ENCODE results near the gene USH2A.

Gene USH2A

DNA sequence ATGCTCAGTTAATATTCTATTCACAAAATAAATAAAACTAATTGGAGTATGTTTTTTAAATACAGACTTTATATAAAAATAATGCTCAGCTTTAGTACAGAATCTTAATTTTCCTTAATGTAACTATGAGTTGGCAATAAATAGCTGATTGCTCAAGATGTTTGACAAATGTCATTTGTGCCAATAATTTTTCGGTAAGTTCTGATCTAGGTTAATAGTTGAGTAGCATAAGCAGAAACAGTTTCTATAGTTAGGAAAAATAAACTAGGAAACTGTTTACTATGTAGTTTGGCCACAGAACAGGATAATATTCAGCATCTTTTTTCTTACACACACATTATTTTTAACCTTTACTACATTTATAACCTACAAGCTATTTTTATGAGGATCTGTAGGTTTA is 815.8 kb downstream of the USH2A start:
- no peak overlapping the region for H3K27ac ChIP-seq (ENCODE audit: extremely low read depth, low read depth, low read length)
- peaks cover 18 to 42% of the 10 kb centered on the region in 2 experiments for H3K36me3 ChIP-seq (ENCODE audit: control insufficient read depth in 2 of 2, insufficient read depth in 1 of 2, low read length in 2 of 2)
- TF ChIP-seq, protein P1, sequence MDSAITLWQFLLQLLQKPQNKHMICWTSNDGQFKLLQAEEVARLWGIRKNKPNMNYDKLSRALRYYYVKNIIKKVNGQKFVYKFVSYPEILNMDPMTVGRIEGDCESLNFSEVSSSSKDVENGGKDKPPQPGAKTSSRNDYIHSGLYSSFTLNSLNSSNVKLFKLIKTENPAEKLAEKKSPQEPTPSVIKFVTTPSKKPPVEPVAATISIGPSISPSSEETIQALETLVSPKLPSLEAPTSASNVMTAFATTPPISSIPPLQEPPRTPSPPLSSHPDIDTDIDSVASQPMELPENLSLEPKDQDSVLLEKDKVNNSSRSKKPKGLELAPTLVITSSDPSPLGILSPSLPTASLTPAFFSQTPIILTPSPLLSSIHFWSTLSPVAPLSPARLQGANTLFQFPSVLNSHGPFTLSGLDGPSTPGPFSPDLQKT (IDR thresholded peaks at IDR 0.05; ENCODE audit: borderline replicate concordance, low read depth, low read length): no peak
- TF ChIP-seq ZNF266 (tag by site-specific recombination; IDR thresholded peaks at IDR 0.05; ENCODE audit: low read depth) (no peak), SETDB1 (IDR thresholded peaks at IDR 0.05; ENCODE audit: insufficient read length, low read length) (no peak), ZBTB48 (tag by site-specific recombination; IDR thresholded peaks at IDR 0.05) (no peak), ZNF324 (tag by site-specific recombination; IDR thresholded peaks at IDR 0.05) (no peak), ZNF19 (tag by site-specific recombination; IDR thresholded peaks at IDR 0.05; ENCODE audit: low read depth) (no peak), ZNF248 (tag by site-specific recombination; IDR thresholded peaks at IDR 0.05) (no peak), ZNF239 (tag by site-specific recombination; IDR thresholded peaks at IDR 0.05) (no peak), ZNF529 (tag by site-specific recombination; IDR thresholded peaks at IDR 0.05; ENCODE audit: insufficient replicate concordance) (no peak), ZNF138 (tag by site-specific recombination; IDR thresholded peaks at IDR 0.05; ENCODE audit: borderline replicate concordance) (no peak)
- no peaks in the 10 kb centered on the region for H3K9me3 ChIP-seq (ENCODE audit: control insufficient read depth, insufficient read depth, low read depth, low read length)
- no peak overlapping the region for H3K4me3 ChIP-seq (ENCODE audit: low read depth, low read length)
- POLR2A ChIA-PET: no interaction called here
- H3K4me1 ChIP-seq (ENCODE audit: control insufficient read depth, insufficient read depth, low read length): no peaks in the 10 kb centered on the region
- CTCF ChIA-PET: interaction anchor here (0.6 to 1.5 kb wide), 6 partner anchors 17 to 1003 kb away, joined by 3 read pairs; no protein-coding TSS in a partner anchor

DNA sequence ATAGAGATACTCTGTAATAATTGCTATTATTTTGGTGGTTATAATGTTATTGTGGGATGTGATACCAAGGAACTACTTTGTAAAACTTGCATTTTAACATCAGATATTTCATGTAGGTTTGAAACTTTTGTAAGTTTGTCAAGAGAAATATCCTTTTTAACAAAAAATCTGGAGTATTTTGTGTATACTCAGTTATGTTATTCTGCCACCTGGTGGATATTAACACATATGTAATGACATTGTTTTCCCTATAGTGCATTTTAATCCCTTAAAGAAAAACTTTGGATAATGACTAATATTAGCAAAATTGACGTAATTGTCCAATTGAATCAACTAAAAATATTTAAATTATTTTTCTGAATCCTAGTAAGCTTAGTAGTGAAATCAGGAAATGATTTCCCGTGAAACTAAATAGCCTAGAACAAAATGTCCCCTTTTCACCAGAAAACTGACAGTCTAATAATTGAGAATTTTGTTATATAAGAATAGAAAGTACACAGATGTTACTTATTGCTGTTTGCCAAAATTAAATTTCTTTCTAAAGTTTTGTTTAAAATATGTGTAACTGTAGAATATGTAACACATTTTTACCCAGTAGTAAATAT is 816.6 kb downstream of the USH2A start:
- CTCF ChIA-PET: interaction anchor here (0.6 to 2.4 kb wide), 8 partner anchors 14 to 365 kb away, joined by 3 to 7 read pairs (median 3); no protein-coding TSS in a partner anchor
- POLR2A ChIA-PET: no interaction called here
- Histone ChIP-seq H3K4me3 (ENCODE audit: low read depth, low read length) (no peak overlapping the region), H3K27ac (ENCODE audit: extremely low read depth, low read depth, low read length) (no peak overlapping the region), H3K4me1 (ENCODE audit: control insufficient read depth, insufficient read depth, low read length) (no peaks in the 10 kb centered on the region), H3K36me3 (ENCODE audit: control insufficient read depth in 2 of 2, insufficient read depth in 1 of 2, low read length in 2 of 2) (peaks cover 18 to 35% of the 10 kb centered on the region in 2 experiments), H3K9me3 (ENCODE audit: control insufficient read depth, insufficient read depth, low read depth, low read length) (no peaks in the 10 kb centered on the region)
- peak; percentile 48 for TF ChIP-seq ZNF654 (tag by site-specific recombination; IDR thresholded peaks at IDR 0.05; ENCODE audit: low read depth)
- no peak for TF ChIP-seq BCL11A (tag by site-specific recombination; IDR thresholded peaks at IDR 0.05; ENCODE audit: low read depth)

DNA sequence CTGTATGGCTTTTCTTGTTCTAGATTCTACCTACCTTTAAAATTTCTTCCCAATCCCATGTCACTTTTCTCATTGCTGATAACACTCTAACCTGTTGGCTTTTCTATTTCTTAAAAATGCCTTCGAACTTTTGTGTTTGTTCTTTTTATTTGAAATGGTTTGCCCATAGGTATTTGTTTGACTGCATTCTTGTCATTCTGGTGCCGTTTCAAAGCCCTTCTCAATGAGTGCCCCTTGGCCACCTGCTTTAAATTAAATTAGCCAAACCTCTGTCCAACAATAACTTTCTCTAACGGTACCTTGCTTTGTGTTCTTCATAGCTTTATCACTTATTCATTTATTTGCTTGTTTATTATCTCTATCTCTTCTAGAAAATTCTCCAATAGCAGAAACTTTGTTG is 817.2 kb downstream of the USH2A start:
- no peak overlapping the region for H3K4me3 ChIP-seq (ENCODE audit: low read depth, low read length)
- peaks cover 18 to 34% of the 10 kb centered on the region in 2 experiments for H3K36me3 ChIP-seq (ENCODE audit: control insufficient read depth in 2 of 2, insufficient read depth in 1 of 2, low read length in 2 of 2)
- H3K9me3 ChIP-seq (ENCODE audit: control insufficient read depth, insufficient read depth, low read depth, low read length): no peaks in the 10 kb centered on the region
- ChIA-PET POLR2A (no interaction called here), CTCF (interaction anchor here (0.6 to 2.4 kb wide), 6 partner anchors 14 to 646 kb away, joined by 3 to 7 read pairs (median 3); no protein-coding TSS in a partner anchor)
- H3K27ac ChIP-seq (ENCODE audit: extremely low read depth, low read depth, low read length): no peak overlapping the region
- H3K4me1 ChIP-seq (ENCODE audit: control insufficient read depth, insufficient read depth, low read length): no peaks in the 10 kb centered on the region
- TF ChIP-seq ZNF629 (tag by site-specific recombination; IDR thresholded peaks at IDR 0.05): no peak
- TF ChIP-seq, protein P2, sequence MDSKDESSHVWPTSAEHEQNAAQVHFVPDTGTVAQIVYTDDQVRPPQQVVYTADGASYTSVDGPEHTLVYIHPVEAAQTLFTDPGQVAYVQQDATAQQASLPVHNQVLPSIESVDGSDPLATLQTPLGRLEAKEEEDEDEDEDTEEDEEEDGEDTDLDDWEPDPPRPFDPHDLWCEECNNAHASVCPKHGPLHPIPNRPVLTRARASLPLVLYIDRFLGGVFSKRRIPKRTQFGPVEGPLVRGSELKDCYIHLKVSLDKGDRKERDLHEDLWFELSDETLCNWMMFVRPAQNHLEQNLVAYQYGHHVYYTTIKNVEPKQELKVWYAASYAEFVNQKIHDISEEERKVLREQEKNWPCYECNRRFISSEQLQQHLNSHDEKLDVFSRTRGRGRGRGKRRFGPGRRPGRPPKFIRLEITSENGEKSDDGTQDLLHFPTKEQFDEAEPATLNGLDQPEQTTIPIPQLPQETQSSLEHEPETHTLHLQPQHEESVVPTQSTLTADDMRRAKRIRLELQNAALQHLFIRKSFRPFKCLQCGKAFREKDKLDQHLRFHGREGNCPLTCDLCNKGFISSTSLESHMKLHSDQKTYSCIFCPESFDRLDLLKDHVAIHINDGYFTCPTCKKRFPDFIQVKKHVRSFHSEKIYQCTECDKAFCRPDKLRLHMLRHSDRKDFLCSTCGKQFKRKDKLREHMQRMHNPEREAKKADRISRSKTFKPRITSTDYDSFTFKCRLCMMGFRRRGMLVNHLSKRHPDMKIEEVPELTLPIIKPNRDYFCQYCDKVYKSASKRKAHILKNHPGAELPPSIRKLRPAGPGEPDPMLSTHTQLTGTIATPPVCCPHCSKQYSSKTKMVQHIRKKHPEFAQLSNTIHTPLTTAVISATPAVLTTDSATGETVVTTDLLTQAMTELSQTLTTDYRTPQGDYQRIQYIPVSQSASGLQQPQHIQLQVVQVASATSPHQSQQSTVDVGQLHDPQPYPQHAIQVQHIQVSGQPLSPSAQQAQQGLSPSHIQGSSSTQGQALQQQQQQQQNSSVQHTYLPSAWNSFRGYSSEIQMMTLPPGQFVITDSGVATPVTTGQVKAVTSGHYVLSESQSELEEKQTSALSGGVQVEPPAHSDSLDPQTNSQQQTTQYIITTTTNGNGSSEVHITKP (tag by site-specific recombination; IDR thresholded peaks at IDR 0.05): no peak
- TF ChIP-seq ZNF146 (tag by site-specific recombination; IDR thresholded peaks at IDR 0.05): no peak
- no peak for TF ChIP-seq ZNF311 (tag by site-specific recombination; IDR thresholded peaks at IDR 0.05; ENCODE audit: borderline replicate concordance)
- TF ChIP-seq ZFP37 (tag by site-specific recombination; IDR thresholded peaks at IDR 0.05): no peak
- TF ChIP-seq ZNF202 (tag by site-specific recombination; IDR thresholded peaks at IDR 0.05; ENCODE audit: borderline replicate concordance): no peak
- TF ChIP-seq ZNF366 (tag by site-specific recombination; conservative IDR thresholded peaks at IDR 0.05): no peak
- TF ChIP-seq ZNF292 (tag by site-specific recombination; IDR thresholded peaks at IDR 0.05; ENCODE audit: borderline replicate concordance, low read depth): no peak
- no peak for TF ChIP-seq ZIC2 (tag by site-specific recombination; IDR thresholded peaks at IDR 0.05)
- no peak for TF ChIP-seq ZNF239 (tag by site-specific recombination; IDR thresholded peaks at IDR 0.05)
- TF ChIP-seq, protein P3, sequence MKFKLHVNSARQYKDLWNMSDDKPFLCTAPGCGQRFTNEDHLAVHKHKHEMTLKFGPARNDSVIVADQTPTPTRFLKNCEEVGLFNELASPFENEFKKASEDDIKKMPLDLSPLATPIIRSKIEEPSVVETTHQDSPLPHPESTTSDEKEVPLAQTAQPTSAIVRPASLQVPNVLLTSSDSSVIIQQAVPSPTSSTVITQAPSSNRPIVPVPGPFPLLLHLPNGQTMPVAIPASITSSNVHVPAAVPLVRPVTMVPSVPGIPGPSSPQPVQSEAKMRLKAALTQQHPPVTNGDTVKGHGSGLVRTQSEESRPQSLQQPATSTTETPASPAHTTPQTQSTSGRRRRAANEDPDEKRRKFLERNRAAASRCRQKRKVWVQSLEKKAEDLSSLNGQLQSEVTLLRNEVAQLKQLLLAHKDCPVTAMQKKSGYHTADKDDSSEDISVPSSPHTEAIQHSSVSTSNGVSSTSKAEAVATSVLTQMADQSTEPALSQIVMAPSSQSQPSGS (tag by site-specific recombination; IDR thresholded peaks at IDR 0.05; ENCODE audit: low read depth): no peak
- TF ChIP-seq, protein P4, sequence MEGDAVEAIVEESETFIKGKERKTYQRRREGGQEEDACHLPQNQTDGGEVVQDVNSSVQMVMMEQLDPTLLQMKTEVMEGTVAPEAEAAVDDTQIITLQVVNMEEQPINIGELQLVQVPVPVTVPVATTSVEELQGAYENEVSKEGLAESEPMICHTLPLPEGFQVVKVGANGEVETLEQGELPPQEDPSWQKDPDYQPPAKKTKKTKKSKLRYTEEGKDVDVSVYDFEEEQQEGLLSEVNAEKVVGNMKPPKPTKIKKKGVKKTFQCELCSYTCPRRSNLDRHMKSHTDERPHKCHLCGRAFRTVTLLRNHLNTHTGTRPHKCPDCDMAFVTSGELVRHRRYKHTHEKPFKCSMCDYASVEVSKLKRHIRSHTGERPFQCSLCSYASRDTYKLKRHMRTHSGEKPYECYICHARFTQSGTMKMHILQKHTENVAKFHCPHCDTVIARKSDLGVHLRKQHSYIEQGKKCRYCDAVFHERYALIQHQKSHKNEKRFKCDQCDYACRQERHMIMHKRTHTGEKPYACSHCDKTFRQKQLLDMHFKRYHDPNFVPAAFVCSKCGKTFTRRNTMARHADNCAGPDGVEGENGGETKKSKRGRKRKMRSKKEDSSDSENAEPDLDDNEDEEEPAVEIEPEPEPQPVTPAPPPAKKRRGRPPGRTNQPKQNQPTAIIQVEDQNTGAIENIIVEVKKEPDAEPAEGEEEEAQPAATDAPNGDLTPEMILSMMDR (tag by site-specific recombination; IDR thresholded peaks at IDR 0.05): no peak

Data from HEK293 (cell line).